HepG2 (cell line): Measurements from ENCODE around the gene KAZN. TPM values are rescaled to one million over a fixed set of nuclear protein-coding genes. Genes with fewer than 3 reads are reported as not detected.

Experiments used
- MTF1 ChIP-seq: sonication (generic); formaldehyde crosslinking; IDR thresholded peaks from 2 replicates; pipeline ENCODE4 v1.5.0; 2020; ENCODE audit warnings: missing genetic modification reagents
- PHF8 ChIP-seq: sonication (generic); formaldehyde crosslinking; IDR thresholded peaks from 2 replicates; pipeline ENCODE4 v1.5.0; 2020; ENCODE audit warnings: missing genetic modification reagents
- RARG ChIP-seq: sonication (generic); formaldehyde crosslinking; IDR thresholded peaks from 2 replicates; pipeline ENCODE4 v1.4.0; 2020; ENCODE audit warnings: low read depth, mild to moderate bottlenecking, missing genetic modification reagents
- SALL1 ChIP-seq: sonication (generic); formaldehyde crosslinking; IDR thresholded peaks from 2 replicates; pipeline ENCODE4 v1.8.0; 2022; ENCODE audit warnings: mild to moderate bottlenecking, missing genetic modification reagents
- SRSF9 ChIP-seq: fragments of 200-400 bp; formaldehyde crosslinking; IDR thresholded peaks from 2 replicates; pipeline ENCODE4 v1.6.1; 2018; ENCODE audit warnings: borderline replicate concordance, mild to moderate bottlenecking, low read depth, low read length; ENCODE audit not compliant: insufficient read depth, poor library complexity, severe bottlenecking
- SYNCRIP ChIP-seq: fragments of 200-400 bp; formaldehyde crosslinking; IDR thresholded peaks from 2 replicates; pipeline ENCODE4 v1.6.1; 2018; ENCODE audit warnings: mild to moderate bottlenecking, low read depth, low read length; ENCODE audit not compliant: insufficient read depth
- TP53 ChIP-seq: sonication (generic); formaldehyde crosslinking; conservative IDR thresholded peaks from 2 replicates; pipeline ENCODE4 v1.4.0; 2020; ENCODE audit warnings: missing genetic modification reagents
- ZNF780A ChIP-seq: sonication (generic); formaldehyde crosslinking; IDR thresholded peaks from 2 replicates; pipeline ENCODE4 v1.8.0; 2022; ENCODE audit warnings: mild to moderate bottlenecking, missing genetic modification reagents, moderate library complexity
- polyA plus RNA-seq, 8 experiments: library from polyadenylated mRNA; depleted of rRNA in 3 of 8; stranded (reverse) in 7 of 8; unstranded in 1 of 8; fragments of >200 nt; fragmentation: Illumina TruSeq in 4 of 8; extraction: Trizol in 4 of 8; gene quantifications; 2 replicates each; pipeline versions ENCODE4 v1.2.1 to v1.2.3, GENCODE V29; 2011 to 2016; ENCODE audit warnings: low read depth in 4 of 8, missing spikeins in 1 of 8, mixed read lengths in 1 of 8; ENCODE audit not compliant: insufficient read depth in 1 of 8
- total RNA-seq, 5 experiments: library from RNA; depleted of rRNA; stranded (reverse); fragments of >200 nt; fragmentation: Illumina TruSeq; extraction: Trizol; gene quantifications; 2 replicates each; pipeline ENCODE4 v1.2.3, GENCODE V29; 2016; ENCODE audit warnings: low read depth in 1 of 5
- TF ChIP-seq, protein P1 (sequence below): sonication (generic); formaldehyde crosslinking; IDR thresholded peaks from 2 replicates; pipeline ENCODE4 v1.4.0; 2020; ENCODE audit warnings: mild to moderate bottlenecking, missing genetic modification reagents
- TF ChIP-seq, protein P2 (sequence below): IDR thresholded peaks from 2 replicates; pipeline ENCODE4 v1.6.1; 2016; ENCODE audit warnings: missing compliant biosample characterization, missing genetic modification reagents, borderline replicate concordance
- TF ChIP-seq, protein P3 (sequence below): sonication (generic); formaldehyde crosslinking; IDR thresholded peaks from 2 replicates; pipeline ENCODE4 v1.8.1; 2023; ENCODE audit warnings: mild to moderate bottlenecking, missing genetic modification reagents
- TF ChIP-seq, protein P4 (sequence below): sonication (generic); formaldehyde crosslinking; IDR thresholded peaks from 2 replicates; pipeline ENCODE4 v1.5.0; 2020; ENCODE audit warnings: missing genetic modification reagents
- TF ChIP-seq, protein P5 (sequence below): IDR thresholded peaks from 2 replicates; pipeline ENCODE4 v1.6.1; 2016; ENCODE audit warnings: low read depth, missing genetic modification reagents, missing compliant biosample characterization
- TF ChIP-seq, protein P6 (sequence below): sonication (generic); formaldehyde crosslinking; IDR thresholded peaks from 2 replicates; pipeline ENCODE4 v1.5.0; 2020; ENCODE audit warnings: missing genetic modification reagents, mild to moderate bottlenecking, borderline replicate concordance
- TF ChIP-seq, protein P7 (sequence below): sonication (generic); formaldehyde crosslinking; IDR thresholded peaks from 2 replicates; pipeline ENCODE4 v1.4.0; 2020; ENCODE audit warnings: mild to moderate bottlenecking, missing genetic modification reagents

Gene KAZN
- total and polyA plus RNA-seq, 2 of the 13 experiments (the other 11 are each of a cell fraction or from before 2014, with no cell fraction given) = 10.4 to 13.5 TPM

DNA sequence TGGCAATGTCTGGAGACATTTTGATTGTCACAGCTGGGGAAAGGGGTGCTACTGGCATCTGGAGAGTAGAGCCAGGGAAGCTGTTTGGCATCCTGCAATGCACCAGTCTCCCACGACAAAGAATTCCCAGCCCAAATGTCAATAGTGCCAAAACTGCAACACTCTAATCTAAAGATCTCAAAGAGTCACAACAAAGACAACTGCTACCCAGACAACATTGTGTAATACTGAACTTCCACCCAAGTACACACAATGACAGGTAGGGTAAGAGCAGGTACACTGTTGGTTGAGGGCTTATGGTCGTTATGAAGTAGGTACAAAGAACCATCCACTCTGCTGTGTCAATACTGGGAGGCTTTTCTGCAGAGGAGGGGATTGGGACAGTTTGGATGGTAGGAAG lies 546.8 kb downstream of the KAZN start (continued):
- TF ChIP-seq SRSF9 (no peak), MTF1 (CRISPR knock-in tag) (no peak), RARG (CRISPR knock-in tag) (no peak), SYNCRIP (no peak), ZNF780A (CRISPR knock-in tag) (no peak), SALL1 (CRISPR knock-in tag) (peak; percentile 53; the same call in 1 of the 2 replicates), PHF8 (CRISPR knock-in tag) (no peak), TP53 (no peak)
- TF ChIP-seq, protein P1, sequence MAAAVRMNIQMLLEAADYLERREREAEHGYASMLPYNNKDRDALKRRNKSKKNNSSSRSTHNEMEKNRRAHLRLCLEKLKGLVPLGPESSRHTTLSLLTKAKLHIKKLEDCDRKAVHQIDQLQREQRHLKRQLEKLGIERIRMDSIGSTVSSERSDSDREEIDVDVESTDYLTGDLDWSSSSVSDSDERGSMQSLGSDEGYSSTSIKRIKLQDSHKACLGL (CRISPR knock-in tag) = no peak
- TF ChIP-seq, protein P2, sequence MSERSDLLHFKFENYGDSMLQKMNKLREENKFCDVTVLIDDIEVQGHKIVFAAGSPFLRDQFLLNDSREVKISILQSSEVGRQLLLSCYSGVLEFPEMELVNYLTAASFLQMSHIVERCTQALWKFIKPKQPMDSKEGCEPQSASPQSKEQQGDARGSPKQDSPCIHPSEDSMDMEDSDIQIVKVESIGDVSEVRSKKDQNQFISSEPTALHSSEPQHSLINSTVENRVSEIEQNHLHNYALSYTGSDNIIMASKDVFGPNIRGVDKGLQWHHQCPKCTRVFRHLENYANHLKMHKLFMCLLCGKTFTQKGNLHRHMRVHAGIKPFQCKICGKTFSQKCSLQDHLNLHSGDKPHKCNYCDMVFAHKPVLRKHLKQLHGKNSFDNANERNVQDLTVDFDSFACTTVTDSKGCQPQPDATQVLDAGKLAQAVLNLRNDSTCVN (CRISPR knock-in tag) = no peak
- TF ChIP-seq, protein P3, sequence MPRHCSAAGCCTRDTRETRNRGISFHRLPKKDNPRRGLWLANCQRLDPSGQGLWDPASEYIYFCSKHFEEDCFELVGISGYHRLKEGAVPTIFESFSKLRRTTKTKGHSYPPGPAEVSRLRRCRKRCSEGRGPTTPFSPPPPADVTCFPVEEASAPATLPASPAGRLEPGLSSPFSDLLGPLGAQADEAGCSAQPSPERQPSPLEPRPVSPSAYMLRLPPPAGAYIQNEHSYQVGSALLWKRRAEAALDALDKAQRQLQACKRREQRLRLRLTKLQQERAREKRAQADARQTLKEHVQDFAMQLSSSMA (CRISPR knock-in tag) = no peak
- TF ChIP-seq, protein P4, sequence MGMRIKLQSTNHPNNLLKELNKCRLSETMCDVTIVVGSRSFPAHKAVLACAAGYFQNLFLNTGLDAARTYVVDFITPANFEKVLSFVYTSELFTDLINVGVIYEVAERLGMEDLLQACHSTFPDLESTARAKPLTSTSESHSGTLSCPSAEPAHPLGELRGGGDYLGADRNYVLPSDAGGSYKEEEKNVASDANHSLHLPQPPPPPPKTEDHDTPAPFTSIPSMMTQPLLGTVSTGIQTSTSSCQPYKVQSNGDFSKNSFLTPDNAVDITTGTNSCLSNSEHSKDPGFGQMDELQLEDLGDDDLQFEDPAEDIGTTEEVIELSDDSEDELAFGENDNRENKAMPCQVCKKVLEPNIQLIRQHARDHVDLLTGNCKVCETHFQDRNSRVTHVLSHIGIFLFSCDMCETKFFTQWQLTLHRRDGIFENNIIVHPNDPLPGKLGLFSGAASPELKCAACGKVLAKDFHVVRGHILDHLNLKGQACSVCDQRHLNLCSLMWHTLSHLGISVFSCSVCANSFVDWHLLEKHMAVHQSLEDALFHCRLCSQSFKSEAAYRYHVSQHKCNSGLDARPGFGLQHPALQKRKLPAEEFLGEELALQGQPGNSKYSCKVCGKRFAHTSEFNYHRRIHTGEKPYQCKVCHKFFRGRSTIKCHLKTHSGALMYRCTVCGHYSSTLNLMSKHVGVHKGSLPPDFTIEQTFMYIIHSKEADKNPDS (CRISPR knock-in tag) = no peak
- TF ChIP-seq, protein P5, sequence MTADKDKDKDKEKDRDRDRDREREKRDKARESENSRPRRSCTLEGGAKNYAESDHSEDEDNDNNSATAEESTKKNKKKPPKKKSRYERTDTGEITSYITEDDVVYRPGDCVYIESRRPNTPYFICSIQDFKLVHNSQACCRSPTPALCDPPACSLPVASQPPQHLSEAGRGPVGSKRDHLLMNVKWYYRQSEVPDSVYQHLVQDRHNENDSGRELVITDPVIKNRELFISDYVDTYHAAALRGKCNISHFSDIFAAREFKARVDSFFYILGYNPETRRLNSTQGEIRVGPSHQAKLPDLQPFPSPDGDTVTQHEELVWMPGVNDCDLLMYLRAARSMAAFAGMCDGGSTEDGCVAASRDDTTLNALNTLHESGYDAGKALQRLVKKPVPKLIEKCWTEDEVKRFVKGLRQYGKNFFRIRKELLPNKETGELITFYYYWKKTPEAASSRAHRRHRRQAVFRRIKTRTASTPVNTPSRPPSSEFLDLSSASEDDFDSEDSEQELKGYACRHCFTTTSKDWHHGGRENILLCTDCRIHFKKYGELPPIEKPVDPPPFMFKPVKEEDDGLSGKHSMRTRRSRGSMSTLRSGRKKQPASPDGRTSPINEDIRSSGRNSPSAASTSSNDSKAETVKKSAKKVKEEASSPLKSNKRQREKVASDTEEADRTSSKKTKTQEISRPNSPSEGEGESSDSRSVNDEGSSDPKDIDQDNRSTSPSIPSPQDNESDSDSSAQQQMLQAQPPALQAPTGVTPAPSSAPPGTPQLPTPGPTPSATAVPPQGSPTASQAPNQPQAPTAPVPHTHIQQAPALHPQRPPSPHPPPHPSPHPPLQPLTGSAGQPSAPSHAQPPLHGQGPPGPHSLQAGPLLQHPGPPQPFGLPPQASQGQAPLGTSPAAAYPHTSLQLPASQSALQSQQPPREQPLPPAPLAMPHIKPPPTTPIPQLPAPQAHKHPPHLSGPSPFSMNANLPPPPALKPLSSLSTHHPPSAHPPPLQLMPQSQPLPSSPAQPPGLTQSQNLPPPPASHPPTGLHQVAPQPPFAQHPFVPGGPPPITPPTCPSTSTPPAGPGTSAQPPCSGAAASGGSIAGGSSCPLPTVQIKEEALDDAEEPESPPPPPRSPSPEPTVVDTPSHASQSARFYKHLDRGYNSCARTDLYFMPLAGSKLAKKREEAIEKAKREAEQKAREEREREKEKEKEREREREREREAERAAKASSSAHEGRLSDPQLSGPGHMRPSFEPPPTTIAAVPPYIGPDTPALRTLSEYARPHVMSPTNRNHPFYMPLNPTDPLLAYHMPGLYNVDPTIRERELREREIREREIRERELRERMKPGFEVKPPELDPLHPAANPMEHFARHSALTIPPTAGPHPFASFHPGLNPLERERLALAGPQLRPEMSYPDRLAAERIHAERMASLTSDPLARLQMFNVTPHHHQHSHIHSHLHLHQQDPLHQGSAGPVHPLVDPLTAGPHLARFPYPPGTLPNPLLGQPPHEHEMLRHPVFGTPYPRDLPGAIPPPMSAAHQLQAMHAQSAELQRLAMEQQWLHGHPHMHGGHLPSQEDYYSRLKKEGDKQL (CRISPR knock-in tag) = peak; percentile 79; the same call in 1 of the 2 replicates
- TF ChIP-seq, protein P6, sequence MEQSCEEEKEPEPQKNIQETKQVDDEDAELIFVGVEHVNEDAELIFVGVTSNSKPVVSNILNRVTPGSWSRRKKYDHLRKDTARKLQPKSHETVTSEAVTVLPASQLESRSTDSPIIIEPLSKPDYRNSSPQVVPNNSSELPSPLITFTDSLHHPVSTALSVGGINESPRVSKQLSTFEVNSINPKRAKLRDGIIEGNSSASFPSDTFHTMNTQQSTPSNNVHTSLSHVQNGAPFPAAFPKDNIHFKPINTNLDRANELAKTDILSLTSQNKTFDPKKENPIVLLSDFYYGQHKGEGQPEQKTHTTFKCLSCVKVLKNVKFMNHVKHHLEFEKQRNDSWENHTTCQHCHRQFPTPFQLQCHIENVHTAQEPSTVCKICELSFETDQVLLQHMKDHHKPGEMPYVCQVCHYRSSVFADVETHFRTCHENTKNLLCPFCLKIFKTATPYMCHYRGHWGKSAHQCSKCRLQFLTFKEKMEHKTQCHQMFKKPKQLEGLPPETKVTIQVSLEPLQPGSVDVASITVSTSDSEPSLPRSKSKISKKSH (CRISPR knock-in tag) = no peak
- TF ChIP-seq, protein P7, sequence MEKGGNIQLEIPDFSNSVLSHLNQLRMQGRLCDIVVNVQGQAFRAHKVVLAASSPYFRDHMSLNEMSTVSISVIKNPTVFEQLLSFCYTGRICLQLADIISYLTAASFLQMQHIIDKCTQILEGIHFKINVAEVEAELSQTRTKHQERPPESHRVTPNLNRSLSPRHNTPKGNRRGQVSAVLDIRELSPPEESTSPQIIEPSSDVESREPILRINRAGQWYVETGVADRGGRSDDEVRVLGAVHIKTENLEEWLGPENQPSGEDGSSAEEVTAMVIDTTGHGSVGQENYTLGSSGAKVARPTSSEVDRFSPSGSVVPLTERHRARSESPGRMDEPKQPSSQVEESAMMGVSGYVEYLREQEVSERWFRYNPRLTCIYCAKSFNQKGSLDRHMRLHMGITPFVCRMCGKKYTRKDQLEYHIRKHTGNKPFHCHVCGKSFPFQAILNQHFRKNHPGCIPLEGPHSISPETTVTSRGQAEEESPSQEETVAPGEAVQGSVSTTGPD (CRISPR knock-in tag) = peak; percentile 87; the same call in 1 of the 2 replicates
